GM18951 (cell line): Measurements from ENCODE around the gene ROPN1B.
"Not testable (repeated sequence)": the region's sequence is repeated elsewhere in the genome, so short reads cannot be mapped to it uniquely, and the experiment has no call there.

Experiments
- in situ Hi-C: fragments of 300-500 bp; cut with MboI; formaldehyde crosslinking; loops from one replicate; pipeline ENCODE4 v1.12.0; 2022; ENCODE audit warnings: low sequenced_read_pairs, mixed read lengths, inconsistent platforms; ENCODE audit not compliant: unreplicated experiment

ROPN1B gene

GRCh38 chr3:125968701-125969592, at the start of gene ROPN1B:
Gene ROPN1B, plus strand, starts transcription at chr3:125969178. Its CDS starts 2,877 bp downstream, at chr3:125972055.
- in situ Hi-C loops, result loop anchor here (10.0 kb wide), 1 partner anchor 1974 kb away; the partner anchor contains the start of gene ROPN1

- in situ Hi-C loops, result not testable (repeated sequence)
Observed at GRCh38 chr3:125920191-125920590, 48.8 kb upstream of the ROPN1B start.

GRCh38 chr3:125920751-125921279, 48.2 kb upstream of the ROPN1B start:
- in situ Hi-C loops, result not testable (repeated sequence)

GRCh38 chr3:125921712-125922111, 47.3 kb upstream of the ROPN1B start:
- in situ Hi-C loops, result not testable (repeated sequence)

GRCh38 chr3:125923324-125924115, 45.5 kb upstream of the ROPN1B start:
- in situ Hi-C loops, result not testable (repeated sequence)

GRCh38 chr3:125924276-125924675, 44.7 kb upstream of the ROPN1B start:
- in situ Hi-C loops, result not testable (repeated sequence)

GRCh38 chr3:125925727-125926126, 43.3 kb upstream of the ROPN1B start:
- in situ Hi-C loops, result not testable (repeated sequence)

GRCh38 chr3:125928771-125929545, 40.0 kb upstream of the ROPN1B start:
- in situ Hi-C loops, result not testable (repeated sequence)

GRCh38 chr3:125929765-125930164, 39.2 kb upstream of the ROPN1B start:
- in situ Hi-C loops, result not testable (repeated sequence)

- in situ Hi-C loops, result not testable (repeated sequence)
Observed at GRCh38 chr3:125931355-125931880, 37.6 kb upstream of the ROPN1B start.

- in situ Hi-C loops, result not testable (repeated sequence)
Observed at GRCh38 chr3:125933397-125934173, 35.4 kb upstream of the ROPN1B start.

- in situ Hi-C loops, result not testable (repeated sequence)
Observed at GRCh38 chr3:125935252-125935874, 33.6 kb upstream of the ROPN1B start.

GRCh38 chr3:125936210-125936815, 32.7 kb upstream of the ROPN1B start:
- in situ Hi-C loops, result not testable (repeated sequence)

- in situ Hi-C loops, result not testable (repeated sequence)
Observed at GRCh38 chr3:125936891-125937290, 32.1 kb upstream of the ROPN1B start.

- in situ Hi-C loops, result not testable (repeated sequence)
Observed at GRCh38 chr3:125947806-125948205, 21.2 kb upstream of the ROPN1B start.

GRCh38 chr3:125948901-125949300, 20.1 kb upstream of the ROPN1B start:
- in situ Hi-C loops, result not testable (repeated sequence)

- in situ Hi-C loops, result not testable (repeated sequence)
Observed at GRCh38 chr3:125951176-125951575, 17.8 kb upstream of the ROPN1B start.

- in situ Hi-C loops, result not testable (repeated sequence)
Observed at GRCh38 chr3:125957020-125957419, 12.0 kb upstream of the ROPN1B start.
